K562 (cell line): ENCODE data around the gene MC1R. TPM values are rescaled to one million over a fixed set of nuclear protein-coding genes. Genes with fewer than 3 reads are reported as not detected.

ENCODE experiments used
- ATAC-seq: fragments of 200-7000 bp; cut with Tn5 transposase; 3 replicates; pipeline ENCODE4 v1.9.1; 2020; ENCODE audit warnings: moderate library complexity
- BruUV-seq: library from RNA; stranded (reverse); fragments of 400-500 nt; replicated peaks from 2 replicates; lab custom pipeline; 2021; lab: Mats Ljungman, UMichigan
- CTCF ChIA-PET: fragments of 300-600 bp; formaldehyde crosslinking; extraction: SDS; loops from one replicate; lab custom pipeline; 2021; ENCODE audit warnings: low intra/inter-chr PET ratio; lab: Yijun Ruan, JAX
- POLR2A ChIA-PET: fragments of 300-600, 350-650 bp; sonication (Branson Sonifier 250); formaldehyde crosslinking; extraction: SDS; loops from one replicate; lab custom pipeline; 2021; ENCODE audit warnings: antibody characterized with exemption, inconsistent platforms; lab: Yijun Ruan, JAX
- DNase-seq, 4 experiments: peaks; one replicate each; pipeline versions ENCODE4 v3.0.0 to v3.0.0-alpha.2; 2011 to 2018; ENCODE audit warnings: low spot score in 3 of 4, mixed read lengths in 3 of 4; ENCODE audit errors: extremely low read depth in 1 of 4
- FAIRE-seq: peaks from 2 replicates; lab custom pipeline; 2011; peaks lifted over from hg19 to GRCh38; lab: Jason Lieb, UNC
- H2AFZ ChIP-seq: 2 replicates; pipeline ENCODE4 v1.6.0; 2011; ENCODE audit warnings: low read depth, low read length, control low read depth, inconsistent platforms
- H3K27ac ChIP-seq: fragments of 200-600 bp; 3 replicates; pipeline ENCODE4 v1.8.0; 2011; ENCODE audit warnings: low read depth, mild to moderate bottlenecking, control low read depth, inconsistent platforms, low read length, moderate library complexity, mixed read lengths; ENCODE audit errors: extremely low read depth
- H3K27me3 ChIP-seq, 2 experiments: fragments of 300-600 bp in 1 of 2; 2 replicates in 1 of 2; 3 replicates in 1 of 2; pipeline versions ENCODE4 v1.6.0 to v1.8.0; 2011; ENCODE audit warnings: inconsistent platforms in 2 of 2, low read length in 2 of 2, mild to moderate bottlenecking in 1 of 2, mixed read lengths in 1 of 2, moderate library complexity in 1 of 2; ENCODE audit not compliant: control insufficient read depth in 2 of 2, insufficient read depth in 2 of 2
- H3K36me3 ChIP-seq: fragments of 300-600 bp; 3 replicates; pipeline ENCODE4 v1.8.0; 2011; ENCODE audit warnings: mild to moderate bottlenecking, low read length, inconsistent platforms; ENCODE audit not compliant: control insufficient read depth, insufficient read depth
- H3K4me1 ChIP-seq, 2 experiments: fragments of 200-600 bp in 1 of 2; replicated peaks in 1 of 2; 2 replicates in 1 of 2; 3 replicates in 1 of 2; pipeline versions ENCODE4 v1.5.1 to v1.8.0; 2011; ENCODE audit warnings: inconsistent platforms in 2 of 2, low read length in 2 of 2, mild to moderate bottlenecking in 1 of 2, mixed read lengths in 1 of 2, moderate library complexity in 1 of 2; ENCODE audit not compliant: control insufficient read depth in 2 of 2, insufficient read depth in 2 of 2
- H3K4me2 ChIP-seq: 2 replicates; pipeline ENCODE4 v1.6.1; 2011; ENCODE audit warnings: low read length, control low read depth, inconsistent platforms, mixed read lengths; ENCODE audit not compliant: insufficient read depth
- H3K4me3 ChIP-seq: fragments of 200-600 bp; sonication (generic), shearing (Covaris generic); 2 replicates; pipeline ENCODE4 v1.5.1; 2016; ENCODE audit warnings: control low read depth, inconsistent platforms
- H3K79me2 ChIP-seq: fragments of 200-600 bp; 3 replicates; pipeline ENCODE4 v1.8.0; 2011; ENCODE audit warnings: low read length, inconsistent platforms; ENCODE audit not compliant: control insufficient read depth, insufficient read depth
- H3K9ac ChIP-seq, 2 experiments: 2 replicates each; pipeline versions ENCODE4 v1.6.0 to v1.6.1; 2011; ENCODE audit warnings: low read depth in 2 of 2, low read length in 2 of 2, control low read depth in 1 of 2, inconsistent platforms in 1 of 2, mild to moderate bottlenecking in 1 of 2, mixed read lengths in 1 of 2; ENCODE audit not compliant: insufficient read depth in 1 of 2
- H3K9me1 ChIP-seq: one replicate; pipeline ENCODE4 v1.6.0; 2011; ENCODE audit warnings: inconsistent platforms, mild to moderate bottlenecking, low read length, moderate library complexity; ENCODE audit not compliant: control insufficient read depth, insufficient read depth
- H3K9me3 ChIP-seq: replicated peaks from 2 replicates; pipeline ENCODE4 v1.5.1; 2011; ENCODE audit warnings: low read depth, low read length, inconsistent platforms; ENCODE audit not compliant: control insufficient read depth, insufficient read depth
- H4K20me1 ChIP-seq: replicated peaks from 2 replicates; pipeline ENCODE4 v1.6.1; 2011; ENCODE audit warnings: low read length, inconsistent platforms, mixed read lengths; ENCODE audit not compliant: control insufficient read depth, insufficient read depth
- ADNP ChIP-seq: fragments of 200-800 bp; sonication (Bioruptor generic); IDR thresholded peaks from 2 replicates; pipeline ENCODE4 v1.6.1; 2016; ENCODE audit warnings: missing genetic modification characterization, missing compliant biosample characterization
- ARHGAP35 ChIP-seq: fragments of 450-650 bp; IDR thresholded peaks from 2 replicates; pipeline ENCODE4 v1.6.1; 2018; ENCODE audit not compliant: partially characterized antibody
- BACH1 ChIP-seq: fragments of 200-800 bp; sonication (Bioruptor generic); IDR thresholded peaks from 2 replicates; pipeline ENCODE4 v1.6.1; 2016; ENCODE audit warnings: missing genetic modification characterization, missing compliant biosample characterization
- CGGBP1 ChIP-seq: fragments of 250-450 bp; sonication (Bioruptor Pico); IDR thresholded peaks from 2 replicates; pipeline ENCODE4 v1.9.0; 2021; ENCODE audit warnings: mild to moderate bottlenecking
- HDAC2 ChIP-seq: fragments of 450-650 bp; IDR thresholded peaks from 2 replicates; pipeline ENCODE4 v1.6.1; 2016; ENCODE audit warnings: mild to moderate bottlenecking
- KLF6 ChIP-seq: fragments of 250-450 bp; sonication (Bioruptor Pico); IDR thresholded peaks from 2 replicates; pipeline ENCODE4 v1.4.0; 2020; ENCODE audit warnings: mild to moderate bottlenecking, moderate library complexity, borderline replicate concordance
- POLR2A ChIP-seq: fragments of 450-650 bp; conservative IDR thresholded peaks from 2 replicates; pipeline ENCODE4 v1.6.1; 2016
- POLR2G ChIP-seq: fragments of 200-400 bp; formaldehyde crosslinking; IDR thresholded peaks from 2 replicates; pipeline ENCODE4 v1.6.1; 2017; ENCODE audit warnings: low read depth, mild to moderate bottlenecking, antibody characterized with exemption, low read length, moderate library complexity
- PREB ChIP-seq: sonication (generic); formaldehyde crosslinking; IDR thresholded peaks from 2 replicates; pipeline ENCODE4 v1.8.1; 2023; ENCODE audit warnings: mild to moderate bottlenecking, missing genetic modification reagents
- RBFOX2 ChIP-seq: fragments of 200-400 bp; formaldehyde crosslinking; IDR thresholded peaks from 2 replicates; pipeline ENCODE4 v1.6.1; 2017; ENCODE audit warnings: low read depth, mild to moderate bottlenecking, low read length, moderate library complexity
- TCF7L2 ChIP-seq: fragments of 150-350 bp; IDR thresholded peaks from 2 replicates; pipeline ENCODE4 v1.6.1; 2016; ENCODE audit warnings: low read depth, mild to moderate bottlenecking, low read length, moderate library complexity
- ZFP30 ChIP-seq: fragments of 250-450 bp; sonication (Bioruptor Pico); IDR thresholded peaks from 2 replicates; pipeline ENCODE4 v1.8.0; 2022; ENCODE audit warnings: moderate library complexity, mild to moderate bottlenecking, inconsistent platforms, borderline replicate concordance
- WGBS: fragments of 100-300 bp; shearing (Covaris generic); methylation state at CpG from one replicate; pipeline ENCODE4 v1.1.6; 2016; ENCODE audit warnings: low coverage, mixed read lengths; ENCODE audit not compliant: insufficient coverage; ENCODE audit errors: missing lambda C conversion rate; 5-methylcytosine and 5-hydroxymethylcytosine counted together
- in situ Hi-C: fragments of 300-500 bp; cut with MboI; formaldehyde crosslinking; loops from 4 replicates; pipeline ENCODE4 v1.15.0; 2018; ENCODE audit warnings: inconsistent platforms, mixed read lengths
- intact Hi-C: fragments of 100-400 bp; cut with micrococcal nuclease; formaldehyde crosslinking; loops from 2 replicates; pipeline ENCODE4 v1.14.2; 2022
- polyA plus RNA-seq, 8 experiments: library from polyadenylated mRNA; depleted of rRNA in 4 of 8; stranded (reverse) in 5 of 8; unstranded in 3 of 8; fragments of >200 nt; fragmentation: Nextera tagmentation in 2 of 8; fragmentation: Illumina TruSeq in 1 of 8; extraction: Ambion mirVana in 2 of 8; extraction: Trizol in 1 of 8; gene quantifications; 2 replicates each; pipeline versions ENCODE4 v1.2.1 to v1.2.3, GENCODE V29; 2011 to 2014; ENCODE audit warnings: inconsistent platforms in 1 of 8, missing spikeins in 1 of 8
- total RNA-seq, 7 experiments: library from RNA; depleted of rRNA in 6 of 7; stranded (reverse); fragments of >200 nt in 6 of 7; fragmentation: Illumina TruSeq in 2 of 7; extraction: Trizol in 2 of 7; gene quantifications; 2 replicates each; pipeline versions ENCODE4 v1.2.1 to v1.2.3, GENCODE V29; 2011 to 2021; ENCODE audit warnings: low replicate concordance in 1 of 7

Gene MC1R
- total and polyA plus RNA-seq, 9 of the 15 experiments (the other 6 are each of a cell fraction or from before 2014, with no cell fraction given), result 0.14 to 5.3 (median 2.5) TPM; not detected in 1

GRCh38 chr16:89884041-89884421 lies 34.6 kb upstream of the MC1R start:
- POLR2A ChIA-PET, result no interaction called here
- H3K36me3 ChIP-seq, result peaks cover 88% of the 10 kb centered on the region
- H3K9ac ChIP-seq, result no peak overlapping the region
- DNase-seq (no peak), FAIRE-seq (no peak), ATAC-seq (no peak)
- in situ Hi-C loops, result no loop called here
- H3K79me2 ChIP-seq, result peaks cover 36% of the 10 kb centered on the region
- no peaks in the 10 kb centered on the region for H3K27me3 ChIP-seq
- BruUV-seq, result no TSS peak
- H3K27ac ChIP-seq, result no peak overlapping the region
- no peaks in the 10 kb centered on the region for H3K9me3 ChIP-seq
- TF ChIP-seq CGGBP1 (CRISPR knock-in tag), result no peak
- peak; percentile 40; the same call in 1 of the 2 replicates for TF ChIP-seq RBFOX2
- no peak for TF ChIP-seq PREB (CRISPR knock-in tag)
- no peak for TF ChIP-seq TCF7L2
- TF ChIP-seq ZFP30, result no peak
- TF ChIP-seq POLR2G, result peak; percentile 47; the same call in 1 of the 2 replicates
- no peak for TF ChIP-seq ADNP
- TF ChIP-seq KLF6, result no peak
- 0 out of 2 replicates have a peak, but pooled peaks have one; percentile 14 for TF ChIP-seq POLR2A
- TF ChIP-seq ARHGAP35, result no peak
- no peak for TF ChIP-seq BACH1 (tag)
- no peak for TF ChIP-seq HDAC2
- WGBS, result 91% methylated on average over 4 of the region's 8 CpGs
- H2AFZ ChIP-seq, result no peak overlapping the region
- CTCF ChIA-PET, result no interaction called here
- H3K4me2 ChIP-seq, result no peak overlapping the region
- no peak overlapping the region for H3K4me3 ChIP-seq
- 0 out of 2 replicates have a peak, but pooled peaks cover 4% of the 10 kb centered on the region for H4K20me1 ChIP-seq
- H3K4me1 ChIP-seq, result 0 out of 5 replicates have a peak, but pooled peaks cover 0 to 3% of the 10 kb centered on the region in 2 experiments
- intact Hi-C loops, result no loop called here
- H3K9me1 ChIP-seq, result peaks cover 5% of the 10 kb centered on the region
